T-helper 1 cell (primary cell): ENCODE data around the gene SLC29A1.
"Not testable (repeated sequence)": the region's sequence is repeated elsewhere in the genome, so short reads cannot be mapped to it uniquely, and the experiment has no call there.

Experiments
- DNase-seq, 5 donors: peaks; one replicate each; pipeline ENCODE4 v3.0.0-alpha.2; 2012 to 2020

Gene SLC29A1

DNA sequence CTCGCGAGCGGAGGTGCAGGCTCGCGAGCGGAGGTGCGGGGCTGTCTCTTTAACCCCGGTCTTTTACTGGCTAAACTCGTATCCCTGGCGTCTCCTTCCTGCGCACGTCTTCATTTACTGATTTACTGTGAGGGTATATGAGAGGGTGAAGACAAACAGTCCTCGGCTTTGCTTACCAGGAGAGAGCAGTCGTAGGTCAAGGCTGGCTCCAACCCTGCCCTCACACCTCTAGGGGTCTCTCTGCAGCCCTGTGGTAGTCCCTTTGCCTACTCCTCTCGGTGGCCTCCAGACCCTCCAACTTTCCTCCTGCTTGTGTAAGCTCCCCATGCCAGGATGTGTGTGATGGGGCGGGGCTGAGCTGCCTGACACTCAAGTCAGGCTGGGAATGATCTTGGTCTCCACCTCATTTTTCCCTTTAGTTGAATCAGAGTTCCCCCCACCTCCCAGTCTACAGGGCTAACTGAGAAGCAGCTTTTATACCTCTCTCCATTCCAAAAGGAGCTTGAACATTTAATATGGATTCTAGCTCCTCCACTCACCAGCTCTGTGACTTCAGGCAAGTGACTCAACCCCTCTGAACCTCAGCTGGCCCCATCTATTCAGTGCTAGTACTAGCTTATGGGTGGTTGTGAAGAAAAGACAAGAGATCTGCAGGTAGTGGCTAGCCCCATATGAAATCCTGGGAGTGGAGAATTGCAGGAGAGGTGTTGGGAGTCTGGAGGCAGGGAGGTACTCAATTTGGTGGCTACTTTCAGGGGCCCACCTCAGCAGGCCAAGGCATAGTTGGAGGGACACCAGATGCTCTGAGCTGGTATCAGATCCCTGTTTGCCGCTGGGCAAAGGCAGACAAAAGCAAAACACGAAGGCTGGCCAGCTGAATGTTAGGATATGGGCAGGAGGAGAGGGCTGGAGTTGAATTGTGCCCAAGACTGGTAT lies 902 bp downstream of the SLC29A1 start:
- DNase-seq = no peak

DNA sequence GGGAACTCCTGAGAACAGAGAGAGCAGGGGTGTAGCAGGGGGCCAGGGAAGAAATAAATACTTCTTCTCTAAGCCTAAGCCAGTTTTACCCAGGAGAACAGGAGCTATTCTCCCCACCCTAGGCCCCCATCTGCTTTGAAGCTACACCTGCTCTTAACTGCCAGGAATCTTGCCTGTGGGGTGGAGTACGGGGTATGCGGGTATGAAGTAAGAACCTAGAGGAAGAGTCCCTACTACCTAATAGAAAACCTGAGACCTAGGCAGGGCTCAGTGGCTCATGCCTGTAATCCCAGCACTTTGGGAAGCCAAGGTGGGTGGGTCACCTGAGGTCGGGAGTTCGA lies 1.5 kb downstream of the SLC29A1 start:
- no peak for DNase-seq

- no peak for DNase-seq
Measured at GRCh38 chr6:44225579-44226325, 2.4 kb downstream of the SLC29A1 start.

- DNase-seq = no peak
Measured at GRCh38 chr6:44226368-44227147, 3.2 kb downstream of the SLC29A1 start.

DNA sequence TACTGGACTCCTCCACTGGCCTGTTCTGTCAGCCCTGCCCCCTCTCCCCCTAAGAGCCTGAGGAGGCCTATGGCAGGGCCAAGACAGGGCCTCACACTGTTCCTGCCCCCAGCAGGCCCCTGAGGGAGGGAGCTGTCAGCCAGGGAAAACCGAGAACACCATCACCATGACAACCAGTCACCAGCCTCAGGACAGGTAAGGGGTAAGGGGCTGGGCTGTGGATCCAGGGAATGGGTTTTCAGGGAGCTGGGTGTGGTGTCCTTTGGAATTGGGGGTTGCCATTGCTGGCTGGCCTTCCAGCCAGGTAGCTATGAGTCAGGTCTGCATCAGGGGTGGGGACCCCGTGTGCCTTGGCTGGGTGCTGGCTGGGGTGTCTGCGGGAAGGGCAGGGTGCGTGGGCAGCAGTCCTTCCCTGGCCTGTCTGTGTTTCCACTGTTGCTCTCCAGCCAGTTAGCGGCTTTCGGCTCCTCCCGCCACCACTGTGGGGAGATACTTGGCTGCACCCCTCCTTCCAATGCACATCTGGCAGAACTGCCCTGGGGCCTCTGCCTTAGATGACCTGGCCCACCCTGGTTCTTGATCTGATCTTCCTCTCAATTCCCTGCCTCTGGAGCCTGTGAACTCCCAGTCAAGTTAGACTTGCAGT lies 3.9 kb downstream of the SLC29A1 start:
- no peak for DNase-seq

GRCh38 chr6:44228031-44228430 lies 4.6 kb downstream of the SLC29A1 start:
- DNase-seq = no peak

- no peak for DNase-seq
Measured at GRCh38 chr6:44228433-44228832, 5.0 kb downstream of the SLC29A1 start.

DNA sequence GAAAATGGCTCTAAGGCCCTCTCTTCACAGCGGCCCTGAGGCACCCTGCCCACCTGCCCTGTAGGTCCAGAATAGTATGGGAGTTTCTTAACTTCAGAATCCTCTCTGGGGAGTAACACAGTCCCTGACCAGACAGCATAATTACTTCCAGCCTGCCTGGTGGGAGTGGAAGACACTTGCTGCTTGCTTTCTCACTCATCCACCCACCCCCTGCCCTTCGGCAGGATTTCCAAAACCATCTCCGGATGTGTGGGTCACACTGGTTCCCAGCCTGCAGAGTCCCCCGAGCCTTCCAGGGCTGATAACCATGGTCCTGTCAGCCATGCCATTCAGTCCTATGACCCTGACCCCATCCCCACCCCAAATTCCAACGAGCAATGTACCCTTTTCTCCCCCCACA lies 5.4 kb downstream of the SLC29A1 start:
- DNase-seq = no peak

DNA sequence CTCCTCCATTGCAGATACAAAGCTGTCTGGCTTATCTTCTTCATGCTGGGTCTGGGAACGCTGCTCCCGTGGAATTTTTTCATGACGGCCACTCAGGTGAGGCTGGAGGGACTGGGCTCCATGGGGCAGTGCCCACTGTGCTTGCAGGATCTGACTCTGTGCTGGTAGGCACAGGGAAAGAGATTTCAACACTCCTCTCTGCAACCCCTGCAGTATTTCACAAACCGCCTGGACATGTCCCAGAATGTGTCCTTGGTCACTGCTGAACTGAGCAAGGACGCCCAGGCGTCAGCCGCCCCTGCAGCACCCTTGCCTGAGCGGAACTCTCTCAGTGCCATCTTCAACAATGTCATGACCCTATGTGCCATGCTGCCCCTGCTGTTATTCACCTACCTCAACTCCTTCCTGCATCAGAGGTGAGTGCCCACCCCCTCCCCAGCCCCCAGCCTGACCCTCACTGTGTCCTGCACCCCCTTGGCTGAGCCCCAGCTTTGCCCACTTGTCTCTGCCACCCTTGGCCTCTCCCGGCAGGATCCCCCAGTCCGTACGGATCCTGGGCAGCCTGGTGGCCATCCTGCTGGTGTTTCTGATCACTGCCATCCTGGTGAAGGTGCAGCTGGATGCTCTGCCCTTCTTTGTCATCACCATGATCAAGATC lies 6.1 kb downstream of the SLC29A1 start:
- DNase-seq = no peak

DNA sequence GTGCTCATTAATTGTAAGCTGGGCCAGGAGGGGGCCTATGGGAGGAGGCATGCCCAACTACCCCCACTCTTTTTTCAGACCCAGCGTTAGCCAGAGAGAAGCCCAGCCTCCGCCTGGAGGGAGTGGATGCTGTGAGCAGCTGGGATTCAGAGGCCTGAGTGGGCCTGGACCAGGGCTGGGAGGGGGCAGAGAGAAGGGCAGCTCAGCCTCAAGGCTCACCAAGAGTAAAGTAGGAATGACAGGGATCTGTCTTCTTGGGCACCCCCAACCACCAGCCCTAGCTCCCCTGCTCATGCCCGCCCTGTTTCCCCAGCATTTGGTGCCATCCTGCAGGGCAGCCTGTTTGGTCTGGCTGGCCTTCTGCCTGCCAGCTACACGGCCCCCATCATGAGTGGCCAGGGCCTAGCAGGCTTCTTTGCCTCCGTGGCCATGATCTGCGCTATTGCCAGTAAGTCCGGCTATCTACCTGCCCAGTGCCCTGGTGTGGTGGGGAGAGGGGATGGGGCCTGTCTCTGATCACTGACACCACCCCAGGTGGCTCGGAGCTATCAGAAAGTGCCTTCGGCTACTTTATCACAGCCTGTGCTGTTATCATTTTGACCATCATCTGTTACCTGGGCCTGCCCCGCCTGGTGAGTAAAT lies 6.8 kb downstream of the SLC29A1 start:
- no peak for DNase-seq

DNA sequence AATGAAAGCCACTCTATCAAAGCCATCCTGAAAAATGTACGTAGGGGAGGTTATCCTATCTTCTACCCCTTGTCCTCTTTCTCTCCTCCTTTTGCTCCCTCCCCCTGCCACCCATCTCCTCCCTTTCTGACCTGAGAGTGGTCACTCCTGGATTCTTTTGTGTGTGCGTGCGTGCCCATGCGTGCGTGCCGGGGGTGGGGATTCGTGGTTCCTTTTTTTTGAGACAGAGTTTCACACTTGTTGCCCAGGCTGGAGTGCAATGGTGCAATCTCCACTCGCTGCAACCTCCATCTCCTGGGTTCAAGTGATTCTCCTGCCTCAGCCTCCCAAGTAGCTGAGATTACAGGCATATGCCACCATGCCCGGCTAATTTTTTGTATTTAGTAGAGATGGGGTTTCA lies 8.0 kb downstream of the SLC29A1 start:
- DNase-seq = not testable (repeated sequence)

DNA sequence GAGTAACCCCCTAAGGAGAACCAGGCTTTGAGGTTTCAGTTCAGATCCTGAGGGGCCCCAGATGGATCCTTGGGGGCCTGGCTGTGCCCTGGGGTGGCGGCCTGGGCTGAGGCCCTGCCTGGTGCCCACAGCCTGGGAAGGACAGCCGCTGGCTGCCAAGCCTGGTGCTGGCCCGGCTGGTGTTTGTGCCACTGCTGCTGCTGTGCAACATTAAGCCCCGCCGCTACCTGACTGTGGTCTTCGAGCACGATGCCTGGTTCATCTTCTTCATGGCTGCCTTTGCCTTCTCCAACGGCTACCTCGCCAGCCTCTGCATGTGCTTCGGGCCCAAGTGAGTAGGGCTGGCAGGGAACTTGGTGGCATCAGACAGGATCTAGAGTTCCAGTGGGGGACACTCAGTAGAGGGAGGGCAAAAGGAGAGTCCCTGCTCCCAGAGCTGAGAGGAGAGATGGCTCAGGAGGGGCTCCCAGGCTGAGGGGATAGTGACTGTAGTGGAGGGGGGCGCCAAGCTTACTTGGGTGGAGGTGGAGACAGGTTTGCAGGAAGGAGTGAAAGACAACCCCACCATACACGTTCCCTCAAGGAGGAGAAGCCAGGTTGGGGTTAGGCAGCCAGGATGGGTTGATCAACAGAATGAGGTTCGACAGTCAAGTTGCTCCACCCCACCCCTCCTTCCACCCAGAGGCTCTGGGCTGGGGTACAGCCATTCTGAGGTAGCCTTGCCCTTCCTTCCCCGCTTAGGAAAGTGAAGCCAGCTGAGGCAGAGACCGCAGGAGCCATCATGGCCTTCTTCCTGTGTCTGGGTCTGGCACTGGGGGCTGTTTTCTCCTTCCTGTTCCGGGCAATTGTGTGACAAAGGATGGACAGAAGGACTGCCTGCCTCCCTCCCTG lies 9.5 kb downstream of the SLC29A1 start:
- DNase-seq = no peak

GRCh38 chr6:44233567-44234100 lies 10.2 kb downstream of the SLC29A1 start:
- DNase-seq = no peak

DNA sequence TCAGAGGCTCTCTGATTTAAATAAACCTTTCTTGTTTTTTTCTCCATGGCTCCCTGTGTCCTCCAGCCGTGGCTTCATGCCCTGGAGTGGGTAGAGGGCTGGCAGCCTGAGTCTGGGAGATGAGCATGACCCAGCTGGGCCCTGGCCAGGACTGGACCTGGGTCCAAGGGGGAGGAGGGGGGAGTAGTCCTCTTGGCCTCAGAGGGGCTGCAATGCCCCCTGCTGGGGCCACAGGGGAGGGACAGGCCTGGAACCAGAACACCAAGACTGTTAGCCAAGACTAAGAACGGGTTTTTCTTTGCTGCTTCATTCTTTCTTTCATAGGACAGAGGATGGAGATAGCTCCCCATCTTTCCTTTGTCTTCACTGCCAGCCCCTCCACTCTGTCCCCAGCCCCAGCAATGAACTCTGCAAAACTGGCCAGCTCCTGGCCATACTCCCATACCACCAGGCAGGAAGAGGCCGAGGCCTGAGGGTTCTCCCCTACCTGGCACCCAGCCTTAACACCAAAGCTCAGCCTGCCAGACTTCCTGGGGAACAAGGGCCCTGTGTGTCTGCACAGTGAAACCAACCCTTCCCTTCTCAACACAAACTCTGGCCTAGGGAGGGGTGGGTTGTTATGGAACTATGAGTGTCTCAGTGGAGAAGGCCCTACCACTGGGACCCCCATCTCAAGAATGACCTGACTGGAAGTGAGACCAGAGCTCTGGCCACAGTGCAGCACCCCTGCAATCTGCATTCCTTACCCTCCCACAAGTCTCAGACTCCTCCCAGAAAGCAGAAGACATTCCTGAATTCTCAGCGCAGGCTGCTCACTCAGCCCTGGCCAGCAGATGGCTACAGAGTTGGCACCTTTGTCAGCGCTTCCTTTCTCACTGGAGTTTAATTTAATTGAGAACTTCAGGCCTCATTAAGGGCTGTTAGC lies 11.0 kb downstream of the SLC29A1 start:
- DNase-seq = no peak

GRCh38 chr6:44235269-44235668 lies 11.9 kb downstream of the SLC29A1 start:
- no peak for DNase-seq

DNA sequence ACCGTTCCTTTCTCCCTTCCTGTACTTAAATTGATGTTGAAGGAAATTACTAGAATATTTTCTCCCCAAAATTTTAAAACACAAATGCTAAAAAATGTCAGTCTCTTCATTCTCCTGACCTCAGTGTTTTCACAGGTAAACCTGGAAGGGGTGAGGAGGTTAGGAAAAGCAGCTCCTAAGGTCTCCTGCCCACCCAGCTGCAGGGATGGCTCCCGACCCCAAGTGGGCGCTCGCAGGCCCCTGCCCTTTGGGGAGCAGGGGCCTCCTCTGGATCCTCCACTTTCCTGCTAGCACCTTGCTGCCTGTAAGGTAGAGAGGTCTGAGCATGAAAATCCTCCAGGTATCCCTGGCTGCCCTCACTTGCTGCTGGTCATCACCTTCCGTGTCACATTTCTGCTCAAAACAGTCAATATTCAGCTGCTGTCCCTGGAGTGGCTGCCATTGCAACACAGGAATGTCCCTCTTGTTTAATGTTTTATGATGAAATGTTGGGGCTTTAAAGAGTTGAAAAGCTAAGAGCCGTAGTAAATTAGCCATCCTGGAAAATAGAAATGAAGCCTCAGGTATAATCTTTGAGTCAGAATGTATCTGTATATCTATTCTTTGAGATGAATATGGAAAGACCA lies 12.6 kb downstream of the SLC29A1 start:
- DNase-seq = no peak

DNA sequence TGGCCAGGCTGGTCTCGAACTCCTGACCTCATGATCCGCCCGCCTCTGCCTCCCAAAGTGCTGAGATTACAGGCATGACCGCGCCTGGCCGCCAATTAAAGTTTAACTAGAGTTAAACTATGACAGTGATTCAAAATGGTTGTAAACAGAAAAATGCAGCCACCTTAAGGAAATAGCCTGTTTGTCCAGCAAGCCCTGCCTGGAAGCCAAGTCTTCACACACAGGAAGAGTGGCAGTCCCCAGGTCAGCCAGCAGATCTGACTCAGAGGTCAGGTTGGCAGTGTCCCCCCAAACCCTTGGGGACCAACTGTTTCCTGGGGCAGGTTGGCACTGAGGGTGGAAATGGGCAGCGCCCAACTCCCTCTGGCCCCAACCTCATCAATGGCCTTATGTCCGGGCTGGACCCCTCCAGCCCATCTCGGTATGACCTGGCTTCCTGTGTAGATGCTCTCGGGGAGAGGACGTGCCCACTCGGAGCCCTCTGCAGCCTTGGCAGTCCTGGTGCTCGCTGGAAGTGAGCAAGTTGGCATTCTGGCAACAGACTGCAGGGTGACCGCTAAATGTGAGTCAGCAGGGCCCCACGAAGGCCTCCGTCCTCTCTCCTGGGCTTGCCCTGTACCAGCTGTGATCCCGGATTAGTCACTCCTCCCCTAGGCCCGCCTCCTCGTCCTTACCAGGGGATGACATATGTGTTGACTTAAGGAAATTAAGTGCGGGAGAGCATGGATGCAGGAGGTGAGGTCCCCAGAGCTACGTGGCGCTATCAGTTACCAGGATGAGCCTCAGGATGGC lies 13.8 kb downstream of the SLC29A1 start:
- DNase-seq = peak; percentile 37 to 80 (median 45)
